Esophagus muscularis mucosa (tissue), 4 donors: ENCODE results near the gene DERL2. TPM values are rescaled to one million over a fixed set of nuclear protein-coding genes. Genes with fewer than 3 reads are reported as not detected.
A peak's percentile ranks its signal among the peaks of the same experiment; 100 is the strongest.

Source experiments
- DNase-seq: peaks from one replicate; pipeline ENCODE4 v3.0.0-alpha.2; 2017; ENCODE audit errors: extremely low spot score
- H3K27ac ChIP-seq, 4 donors: fragments of 200-600 bp; sonication (generic); replicated peaks in 1 of 4; 1 replicate in 3 of 4; 2 replicates in 1 of 4; pipeline ENCODE4 v1.5.1; 2016 to 2019; ENCODE audit warnings: mild to moderate bottlenecking in 1 of 4
- H3K27me3 ChIP-seq, 4 donors: fragments of 200-600 bp; sonication (generic); one replicate each; pipeline versions ENCODE4 v1.5.1 to v1.6.0; 2016 to 2019
- H3K36me3 ChIP-seq, 4 donors: fragments of 200-600 bp; sonication (generic); one replicate each; pipeline ENCODE4 v1.5.1; 2016 to 2019
- H3K4me1 ChIP-seq, 4 donors: fragments of 200-600 bp; sonication (generic); one replicate each; pipeline ENCODE4 v1.5.1; 2016 to 2019
- H3K4me3 ChIP-seq, 4 donors: fragments of 200-600 bp; sonication (generic); 1 replicate in 2 of 4; 2 replicates in 2 of 4; pipeline ENCODE4 v1.5.1; 2016 to 2019; ENCODE audit warnings: mild to moderate bottlenecking in 4 of 4, moderate library complexity in 1 of 4
- H3K9me3 ChIP-seq, 4 donors: fragments of 200-600 bp; sonication (generic); 1 replicate in 3 of 4; 2 replicates in 1 of 4; pipeline ENCODE4 v1.5.1; 2016 to 2019
- CTCF ChIP-seq, 3 experiments: fragments of 200-600 bp in 2 of 3; fragments of 450-650 bp in 1 of 3; sonication (generic) in 2 of 3; IDR thresholded peaks; one replicate each; pipeline ENCODE4 v1.5.1; 2017 to 2019; ENCODE audit warnings: antibody characterized with exemption in 3 of 3, mild to moderate bottlenecking in 2 of 3, moderate library complexity in 1 of 3
- EP300 ChIP-seq: sonication (generic); formaldehyde crosslinking; IDR thresholded peaks from one replicate; pipeline ENCODE4 v1.6.1; 2017; ENCODE audit warnings: antibody characterized with exemption
- POLR2A ChIP-seq: fragments of 450-650 bp; IDR thresholded peaks from one replicate; pipeline ENCODE4 v1.6.1; 2017; ENCODE audit warnings: antibody characterized with exemption, moderate library complexity, mild to moderate bottlenecking, low read depth
- POLR2AphosphoS5 ChIP-seq, 2 donors: sonication (generic); formaldehyde crosslinking; IDR thresholded peaks; one replicate each; pipeline ENCODE4 v1.6.1; 2017; ENCODE audit warnings: antibody characterized with exemption in 2 of 2
- WGBS: methylation state at CpG from one replicate; pipeline ENCODE4 v1.1.5; 2018; 5-methylcytosine and 5-hydroxymethylcytosine counted together
- intact Hi-C: fragments of 100-400 bp; cut with DNase I; formaldehyde crosslinking; loops from one replicate; pipeline ENCODE4 v1.15.1; 2023
- total RNA-seq, 4 donors: library from RNA; depleted of rRNA; stranded (reverse); fragments of >200 nt; gene quantifications; one replicate each; pipeline versions ENCODE4 v1.1.0 to v1.2.1, GENCODE V29; 2016

Gene DERL2
- 10 to 100 TPM; 17.4 to 32.4 (median 23.3) TPM for total RNA-seq

- no peaks in the 10 kb centered on the region for H3K9me3 ChIP-seq
- no peaks in the 10 kb centered on the region for H3K27me3 ChIP-seq
- DNase-seq = no peak
- peak within 1 kb of the TSS; percentile 76 to 90 (median 88) for H3K4me3 ChIP-seq
- intact Hi-C loops = no loop called here
- H3K36me3 ChIP-seq = peaks cover 0 to 65% (median 54%) of the 10 kb centered on the region in 4 donors
- peaks cover 26 to 54% (median 38%) of the 10 kb centered on the region in 4 donors for H3K4me1 ChIP-seq
- WGBS = 6% methylated on average over 25 of the region's 29 CpGs
- TF ChIP-seq CTCF (IDR thresholded peaks at IDR 0.05) = no peak
- TF ChIP-seq EP300 = no peak
- TF ChIP-seq POLR2AphosphoS5 (IDR thresholded peaks at IDR 0.05) = no peak
- TF ChIP-seq POLR2A = no peak
- peak within 1 kb of the TSS; percentile 95 to 99 (median 98) for H3K27ac ChIP-seq
These were observed at the start of gene DERL2 for GRCh38 chr17:5485270-5486205. DERL2 (minus strand) TSS chr17:5486178; CDS start chr17:5486161, 17 bp downstream.

- Histone ChIP-seq H3K36me3 (peaks cover 0 to 91% (median 30%) of the 10 kb centered on the region in 4 donors), H3K9me3 (no peaks in the 10 kb centered on the region), H3K27ac (no peak overlapping the region), H3K27me3 (no peaks in the 10 kb centered on the region), H3K4me1 (no peaks in the 10 kb centered on the region), H3K4me3 (no peak overlapping the region)
- no peak for DNase-seq
- whole genome bisulfite sequencing = 95% methylated on average over 2 of the region's 2 CpGs
- intact Hi-C loops = no loop called here
- TF ChIP-seq CTCF (IDR thresholded peaks at IDR 0.05) (no peak), EP300 (no peak), POLR2AphosphoS5 (IDR thresholded peaks at IDR 0.05) (no peak), POLR2A (no peak)
These were observed 49.5 kb upstream of the DERL2 start for GRCh38 chr17:5535436-5535835.

DNA sequence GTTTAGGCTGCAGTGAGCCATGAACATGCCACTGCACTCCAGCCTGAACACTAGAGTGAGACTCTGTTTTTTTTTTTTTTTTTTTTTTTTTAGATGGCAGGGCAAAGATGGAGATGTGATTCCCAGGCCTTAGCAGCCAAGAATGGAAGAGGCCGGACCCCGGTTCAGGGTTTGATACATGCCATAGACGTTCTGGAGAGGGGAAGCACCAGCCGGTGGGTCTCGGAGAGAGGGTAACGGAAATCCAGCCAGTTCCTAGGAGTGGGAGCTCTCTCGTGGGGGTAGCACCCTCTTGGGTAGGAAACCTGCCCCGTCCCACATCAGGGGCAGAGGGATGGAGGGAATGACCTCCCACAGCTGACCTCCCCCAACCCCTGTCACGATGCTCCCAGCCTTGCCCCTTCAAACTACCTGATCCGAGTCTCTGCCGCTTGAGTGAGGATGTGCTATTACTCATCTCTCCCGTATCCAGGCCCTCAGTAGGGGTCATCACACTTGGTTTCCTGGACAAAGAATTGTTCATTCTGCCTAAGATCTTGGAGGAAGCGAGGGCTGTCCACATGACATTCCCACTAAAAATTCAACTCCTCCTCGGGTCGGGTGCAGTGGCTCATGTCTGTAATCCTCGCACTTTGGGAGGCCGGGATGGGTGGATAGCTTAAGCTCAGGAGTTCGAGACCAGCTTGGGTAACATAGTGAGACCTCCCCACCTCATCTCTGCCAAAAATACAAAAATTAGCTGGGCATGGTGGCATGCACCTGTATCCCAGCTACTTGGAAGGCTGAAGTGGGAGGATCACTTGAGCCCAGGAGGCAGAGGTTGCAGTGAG lies 47.7 kb upstream of the DERL2 start:
- 84% methylated on average over 18 of the region's 18 CpGs for WGBS
- no peak for DNase-seq
- Histone ChIP-seq H3K27me3 (no peaks in the 10 kb centered on the region), H3K27ac (no peak overlapping the region), H3K9me3 (no peaks in the 10 kb centered on the region), H3K4me3 (no peak overlapping the region), H3K36me3 (peaks cover 0 to 84% (median 31%) of the 10 kb centered on the region in 4 donors), H3K4me1 (no peaks in the 10 kb centered on the region)
- intact Hi-C loops = no loop called here
- TF ChIP-seq CTCF (IDR thresholded peaks at IDR 0.05) (no peak), POLR2AphosphoS5 (IDR thresholded peaks at IDR 0.05) (no peak), EP300 (no peak), POLR2A (no peak)

DNA sequence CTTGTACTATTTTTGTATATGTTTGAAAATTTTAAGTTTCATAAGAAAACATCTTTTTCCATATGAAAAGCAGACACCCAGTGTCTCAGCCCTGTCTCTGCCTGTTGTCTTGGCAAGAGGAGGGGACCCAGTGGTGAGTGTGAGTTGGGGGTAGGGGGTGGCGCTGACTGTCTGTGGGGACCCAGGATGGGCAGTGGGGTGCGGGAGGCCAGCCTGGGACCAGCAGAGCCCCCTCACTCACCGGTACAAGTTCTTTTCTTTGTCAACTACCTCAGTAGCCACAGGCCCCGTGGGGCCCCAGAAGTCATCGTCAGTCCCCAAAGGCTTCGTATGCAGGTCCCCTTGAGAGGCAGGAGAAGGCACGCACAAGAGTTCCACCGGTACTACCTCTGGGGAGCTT lies 46.6 kb upstream of the DERL2 start:
- H3K4me3 ChIP-seq = no peak overlapping the region
- WGBS = 94% methylated on average over 8 of the region's 8 CpGs
- no peaks in the 10 kb centered on the region for H3K9me3 ChIP-seq
- peaks cover 0 to 2% (median 1%) of the 10 kb centered on the region in 4 donors for H3K4me1 ChIP-seq
- H3K36me3 ChIP-seq = peaks cover 0 to 78% (median 29%) of the 10 kb centered on the region in 4 donors
- TF ChIP-seq POLR2AphosphoS5 (IDR thresholded peaks at IDR 0.05) (no peak), CTCF (IDR thresholded peaks at IDR 0.05) (no peak), POLR2A (no peak), EP300 (no peak)
- DNase-seq = no peak
- intact Hi-C loops = no loop called here
- H3K27ac ChIP-seq = no peak overlapping the region
- H3K27me3 ChIP-seq = no peaks in the 10 kb centered on the region
